Measurements from ENCODE around the gene SCNN1B. TPM values are rescaled to one million over a fixed set of nuclear protein-coding genes. Genes with fewer than 3 reads are reported as not detected.

SCNN1B gene
- total RNA-seq, 1 donor from 2014 or later: 38.3 TPM

GRCh38 chr16:23321206-23321875 is 19.2 kb downstream of the SCNN1B start:
- H3K27ac ChIP-seq: peak overlapping the region; percentile 56

GRCh38 chr16:23323224-23324030 is 21.3 kb downstream of the SCNN1B start:
- no peak for TF ChIP-seq CTCF (IDR thresholded peaks at IDR 0.05)
- ATAC-seq (no peak), DNase-seq (no peak)
- H3K27ac ChIP-seq: no peak overlapping the region
- no peaks in the 10 kb centered on the region for H3K36me3 ChIP-seq
- H3K4me1 ChIP-seq: peaks cover 35% of the 10 kb centered on the region
- intact Hi-C loops (cut with DNase I): no loop called here
- no peaks in the 10 kb centered on the region for H3K27me3 ChIP-seq (ENCODE audit: low read depth)
- no peak overlapping the region for H3K4me3 ChIP-seq
- H3K9me3 ChIP-seq: no peaks in the 10 kb centered on the region

More at GRCh38 chr16:23321206-23321875, 19.2 kb downstream of the SCNN1B start:
- no peaks in the 10 kb centered on the region for H3K27me3 ChIP-seq (ENCODE audit: low read depth)
- H3K4me3 ChIP-seq: no peak overlapping the region
- H3K4me1 ChIP-seq: peaks cover 43% of the 10 kb centered on the region
- no peak for ATAC-seq
- intact Hi-C loops (cut with DNase I): no loop called here
- no peak for DNase-seq
- H3K9me3 ChIP-seq: no peaks in the 10 kb centered on the region
- H3K36me3 ChIP-seq: no peaks in the 10 kb centered on the region
- no peak for TF ChIP-seq CTCF (IDR thresholded peaks at IDR 0.05)

DNA sequence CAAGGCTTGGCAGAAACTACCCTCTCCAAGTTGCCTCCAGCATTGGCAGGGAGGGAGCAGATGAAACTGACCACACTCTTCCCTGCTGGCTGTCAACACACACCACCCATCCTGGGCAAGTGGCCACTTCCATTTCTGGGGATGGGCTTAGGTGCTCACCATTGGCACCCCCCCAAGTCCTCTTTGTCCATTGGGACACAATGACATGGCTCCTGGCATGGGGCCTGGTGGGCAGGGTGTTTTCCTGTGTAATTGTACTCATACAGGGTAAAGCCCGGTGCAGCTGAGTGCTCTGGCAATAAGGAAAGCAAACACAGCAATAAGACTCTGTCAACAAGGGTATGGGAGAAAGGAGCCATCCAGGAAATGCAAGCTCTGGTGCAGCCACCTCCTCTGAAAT is 22.6 kb downstream of the SCNN1B start:
- Histone ChIP-seq H3K27ac (peak overlapping the region; percentile 10), H3K27me3 (ENCODE audit: low read depth) (no peaks in the 10 kb centered on the region), H3K4me3 (no peak overlapping the region), H3K36me3 (no peaks in the 10 kb centered on the region), H3K9me3 (no peaks in the 10 kb centered on the region), H3K4me1 (peaks cover 24% of the 10 kb centered on the region)
- peak; percentile 90 for DNase-seq
- intact Hi-C loops (cut with DNase I): no loop called here
- peak; percentile 80 to 82 for ATAC-seq
- TF ChIP-seq CTCF (IDR thresholded peaks at IDR 0.05): no peak

DNA sequence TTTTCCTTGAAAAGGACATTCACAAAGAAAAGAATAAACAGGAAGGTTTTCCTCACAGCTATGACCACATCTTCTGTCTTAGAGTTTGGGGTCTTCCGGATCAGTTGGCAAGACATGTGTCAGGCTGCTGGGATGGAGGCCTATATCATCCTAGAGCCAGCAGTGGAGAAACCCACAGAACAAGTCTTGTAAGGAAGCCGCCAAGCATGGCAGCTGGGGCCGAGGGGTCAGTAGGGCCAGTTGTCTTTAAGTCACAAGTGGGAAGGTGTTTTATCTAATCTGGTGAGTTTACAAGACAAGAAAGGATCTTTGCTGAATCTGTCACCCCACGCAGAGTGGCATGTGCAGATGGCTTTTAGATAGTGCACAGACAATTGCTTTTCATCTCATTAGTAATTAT is 25.7 kb downstream of the SCNN1B start:
- Histone ChIP-seq H3K4me1 (peaks cover 17% of the 10 kb centered on the region), H3K9me3 (no peaks in the 10 kb centered on the region), H3K27me3 (ENCODE audit: low read depth) (no peaks in the 10 kb centered on the region), H3K4me3 (no peak overlapping the region), H3K36me3 (no peaks in the 10 kb centered on the region), H3K27ac (no peak overlapping the region)
- no peak for TF ChIP-seq CTCF (IDR thresholded peaks at IDR 0.05)
- no peak for ATAC-seq
- DNase-seq: no peak
- intact Hi-C loops (cut with DNase I): no loop called here

- TF ChIP-seq CTCF (IDR thresholded peaks at IDR 0.05): no peak
- intact Hi-C loops (cut with DNase I): no loop called here
- DNase-seq: no peak
- no peak for ATAC-seq
- Histone ChIP-seq H3K4me1 (peaks cover 17% of the 10 kb centered on the region), H3K9me3 (no peaks in the 10 kb centered on the region), H3K27me3 (ENCODE audit: low read depth) (no peaks in the 10 kb centered on the region), H3K4me3 (no peak overlapping the region), H3K27ac (no peak overlapping the region), H3K36me3 (no peaks in the 10 kb centered on the region)
Measured at GRCh38 chr16:23330161-23330560, 28.1 kb downstream of the SCNN1B start.

Measured in lower lobe of right lung (tissue), 2 donors.